Liver (tissue), 9 donors: Measurements from ENCODE around the gene PGBD5. TPM values are rescaled to one million over a fixed set of nuclear protein-coding genes. Genes with fewer than 3 reads are reported as not detected.

Experiments
- DNase-seq: peaks from one replicate; pipeline ENCODE4 v3.0.0-alpha.2; 2017; ENCODE audit warnings: low spot score
- H3K27ac ChIP-seq, 2 donors: one replicate each; pipeline ENCODE4 v1.7.0; 2013; ENCODE audit warnings: inconsistent platforms in 2 of 2, low read length in 2 of 2, control low read depth in 1 of 2, low read depth in 1 of 2, mild to moderate bottlenecking in 1 of 2
- H3K27me3 ChIP-seq, 4 donors: one replicate each; pipeline versions ENCODE4 v1.6.1 to v1.7.0; 2013; ENCODE audit warnings: low read length in 3 of 4, inconsistent platforms in 1 of 4, mild to moderate bottlenecking in 1 of 4, moderate library complexity in 1 of 4; ENCODE audit not compliant: control insufficient read depth in 4 of 4, insufficient read depth in 4 of 4
- H3K36me3 ChIP-seq, 4 donors: one replicate each; pipeline versions ENCODE4 v1.6.1 to v1.7.0; 2013; ENCODE audit warnings: low read length in 3 of 4, mild to moderate bottlenecking in 3 of 4, low read depth in 1 of 4, moderate library complexity in 1 of 4; ENCODE audit not compliant: control insufficient read depth in 4 of 4, insufficient read depth in 3 of 4
- H3K4me1 ChIP-seq, 4 donors: one replicate each; pipeline versions ENCODE4 v1.6.1 to v1.7.0; 2013; ENCODE audit warnings: low read length in 3 of 4, mild to moderate bottlenecking in 3 of 4, moderate library complexity in 1 of 4; ENCODE audit not compliant: control insufficient read depth in 4 of 4, insufficient read depth in 4 of 4
- H3K4me3 ChIP-seq, 3 donors: one replicate each; pipeline versions ENCODE4 v1.6.1 to v1.7.0; 2013; ENCODE audit warnings: low read length in 3 of 3, control low read depth in 1 of 3, low read depth in 1 of 3, mild to moderate bottlenecking in 1 of 3
- H3K9ac ChIP-seq, 2 donors: one replicate each; pipeline ENCODE4 v1.7.0; 2013; ENCODE audit warnings: low read length in 2 of 2, mild to moderate bottlenecking in 2 of 2, moderate library complexity in 2 of 2, control low read depth in 1 of 2, low read depth in 1 of 2
- H3K9me3 ChIP-seq, 4 donors: one replicate each; pipeline versions ENCODE4 v1.6.1 to v1.7.0; 2013; ENCODE audit warnings: low read length in 3 of 4; ENCODE audit not compliant: control insufficient read depth in 4 of 4
- EGR1 ChIP-seq, 2 donors: IDR thresholded peaks; 2 replicates each; pipeline ENCODE4 v1.6.1; 2016 to 2018; ENCODE audit warnings: antibody characterized with exemption in 2 of 2, low read depth in 2 of 2
- FOXA1 ChIP-seq: IDR thresholded peaks from 2 replicates; pipeline ENCODE4 v1.6.1; 2016; ENCODE audit warnings: antibody characterized with exemption
- FOXA2 ChIP-seq: IDR thresholded peaks from 2 replicates; pipeline ENCODE4 v1.6.1; 2016; ENCODE audit warnings: antibody characterized with exemption
- HNF4A ChIP-seq, 2 donors: conservative IDR thresholded peaks; 2 replicates each; pipeline ENCODE4 v1.6.1; 2016; ENCODE audit warnings: antibody characterized with exemption in 2 of 2, mild to moderate bottlenecking in 2 of 2
- HNF4G ChIP-seq: IDR thresholded peaks from 2 replicates; pipeline ENCODE4 v1.6.1; 2016; ENCODE audit warnings: antibody characterized with exemption
- JUND ChIP-seq, 2 donors: IDR thresholded peaks; 2 replicates each; pipeline ENCODE4 v1.6.1; 2016; ENCODE audit warnings: antibody characterized with exemption in 2 of 2
- NR2F2 ChIP-seq: IDR thresholded peaks from 2 replicates; pipeline ENCODE4 v1.6.1; 2016; ENCODE audit warnings: antibody characterized with exemption
- RAD21 ChIP-seq, 2 donors: IDR thresholded peaks; 2 replicates each; pipeline ENCODE4 v1.6.1; 2016; ENCODE audit warnings: antibody characterized with exemption in 2 of 2, mild to moderate bottlenecking in 2 of 2
- RXRA ChIP-seq, 2 donors: IDR thresholded peaks; 2 replicates each; pipeline ENCODE4 v1.6.1; 2017 to 2018; ENCODE audit warnings: antibody characterized with exemption in 2 of 2, mild to moderate bottlenecking in 1 of 2
- TAF1 ChIP-seq: conservative IDR thresholded peaks from 2 replicates; pipeline ENCODE4 v1.6.1; 2016; ENCODE audit warnings: antibody characterized with exemption, mild to moderate bottlenecking
- YY1 ChIP-seq: IDR thresholded peaks from 2 replicates; pipeline ENCODE4 v1.6.1; 2016; ENCODE audit warnings: antibody characterized with exemption, mild to moderate bottlenecking
- WGBS: extraction: QIAGEN DNeasy Blood & Tissue Kit; methylation state at CpG from one replicate; pipeline ENCODE4 v1.1.7; 2013; 5-methylcytosine and 5-hydroxymethylcytosine counted together
- polyA plus RNA-seq, 2 donors: library from polyadenylated mRNA; stranded (reverse) in 1 of 2; unstranded in 1 of 2; fragments of 200-250 nt in 1 of 2; fragments of >200 nt in 1 of 2; fragmentation: Nextera tagmentation in 1 of 2; extraction: Ambion mirVana in 1 of 2; gene quantifications; one replicate each; pipeline versions ENCODE4 v1.2.1 to v1.2.3, GENCODE V29; 2013 to 2015
- total RNA-seq, 2 donors: library from RNA; depleted of rRNA; stranded (reverse); fragments of >200 nt; gene quantifications; one replicate each; pipeline ENCODE4 v1.2.3, GENCODE V29; 2014
- TF ChIP-seq, protein P1 (sequence below): IDR thresholded peaks from 2 replicates; pipeline ENCODE4 v1.6.1; 2016; ENCODE audit warnings: antibody characterized with exemption
- TF ChIP-seq, protein P2 (sequence below): IDR thresholded peaks from 2 replicates; pipeline ENCODE4 v1.6.1; 2016; ENCODE audit warnings: antibody characterized with exemption
- TF ChIP-seq, protein P3 (sequence below): IDR thresholded peaks from 2 replicates; pipeline ENCODE4 v1.6.1; 2016; ENCODE audit warnings: antibody characterized with exemption
- TF ChIP-seq, protein P4 (sequence below): IDR thresholded peaks from 2 replicates; pipeline ENCODE4 v1.6.1; 2016; ENCODE audit warnings: antibody characterized with exemption, mild to moderate bottlenecking
- donor health status: healthy.
- donor health status: healthy.
- donor health status: healthy.
- donor health status: healthy.
- donor health status: healthy.

PGBD5 gene
- total and polyA plus RNA-seq, 4 donors: 0.88 to 5.4 (median 2.7) TPM

DNA sequence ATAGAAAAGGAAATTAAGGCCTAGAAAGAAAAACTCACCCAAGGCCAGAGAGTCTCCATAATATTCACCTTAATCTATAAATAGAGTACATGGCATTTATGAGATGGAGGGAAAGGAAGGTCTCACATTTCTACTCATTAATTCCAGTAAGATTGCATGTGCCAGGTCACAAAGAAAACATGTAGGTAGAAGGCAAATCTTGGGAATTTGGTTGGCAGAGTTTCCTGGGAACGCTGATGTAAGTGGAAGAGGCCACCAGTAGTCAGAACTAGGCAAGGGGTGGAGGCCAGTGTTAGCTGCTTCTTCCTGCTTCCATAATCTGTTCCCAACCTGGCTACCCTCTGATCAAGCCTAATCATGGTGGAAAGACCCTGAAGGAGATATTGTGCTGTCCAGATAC is 29.2 kb upstream of the PGBD5 start:
- DNase-seq: no peak
- no peaks in the 10 kb centered on the region for H3K4me1 ChIP-seq
- H3K9ac ChIP-seq: no peak overlapping the region
- no peak overlapping the region for H3K4me3 ChIP-seq
- no peaks in the 10 kb centered on the region for H3K9me3 ChIP-seq
- no peak overlapping the region for H3K27ac ChIP-seq
- H3K27me3 ChIP-seq: no peaks in the 10 kb centered on the region
- H3K36me3 ChIP-seq: no peaks in the 10 kb centered on the region
- 84% methylated on average over 1 of the region's 1 CpG for whole genome bisulfite sequencing
- TF ChIP-seq, protein P1, sequence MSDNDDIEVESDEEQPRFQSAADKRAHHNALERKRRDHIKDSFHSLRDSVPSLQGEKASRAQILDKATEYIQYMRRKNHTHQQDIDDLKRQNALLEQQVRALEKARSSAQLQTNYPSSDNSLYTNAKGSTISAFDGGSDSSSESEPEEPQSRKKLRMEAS: no peak
- TF ChIP-seq HNF4A (conservative IDR thresholded peaks at IDR 0.05): no peak
- no peak for TF ChIP-seq FOXA1
- no peak for TF ChIP-seq RXRA (IDR thresholded peaks at IDR 0.05)
- no peak for TF ChIP-seq YY1
- no peak for TF ChIP-seq RAD21 (IDR thresholded peaks at IDR 0.05)
- TF ChIP-seq FOXA2: no peak
- TF ChIP-seq NR2F2: no peak
- TF ChIP-seq, protein P2, sequence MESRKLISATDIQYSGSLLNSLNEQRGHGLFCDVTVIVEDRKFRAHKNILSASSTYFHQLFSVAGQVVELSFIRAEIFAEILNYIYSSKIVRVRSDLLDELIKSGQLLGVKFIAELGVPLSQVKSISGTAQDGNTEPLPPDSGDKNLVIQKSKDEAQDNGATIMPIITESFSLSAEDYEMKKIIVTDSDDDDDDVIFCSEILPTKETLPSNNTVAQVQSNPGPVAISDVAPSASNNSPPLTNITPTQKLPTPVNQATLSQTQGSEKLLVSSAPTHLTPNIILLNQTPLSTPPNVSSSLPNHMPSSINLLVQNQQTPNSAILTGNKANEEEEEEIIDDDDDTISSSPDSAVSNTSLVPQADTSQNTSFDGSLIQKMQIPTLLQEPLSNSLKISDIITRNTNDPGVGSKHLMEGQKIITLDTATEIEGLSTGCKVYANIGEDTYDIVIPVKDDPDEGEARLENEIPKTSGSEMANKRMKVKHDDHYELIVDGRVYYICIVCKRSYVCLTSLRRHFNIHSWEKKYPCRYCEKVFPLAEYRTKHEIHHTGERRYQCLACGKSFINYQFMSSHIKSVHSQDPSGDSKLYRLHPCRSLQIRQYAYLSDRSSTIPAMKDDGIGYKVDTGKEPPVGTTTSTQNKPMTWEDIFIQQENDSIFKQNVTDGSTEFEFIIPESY: no peak
- TF ChIP-seq, protein P3, sequence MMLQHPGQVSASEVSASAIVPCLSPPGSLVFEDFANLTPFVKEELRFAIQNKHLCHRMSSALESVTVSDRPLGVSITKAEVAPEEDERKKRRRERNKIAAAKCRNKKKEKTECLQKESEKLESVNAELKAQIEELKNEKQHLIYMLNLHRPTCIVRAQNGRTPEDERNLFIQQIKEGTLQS: no peak
- no peak for TF ChIP-seq TAF1
- no peak for TF ChIP-seq EGR1 (IDR thresholded peaks at IDR 0.05; ENCODE audit: low read depth in 2 of 2)

DNA sequence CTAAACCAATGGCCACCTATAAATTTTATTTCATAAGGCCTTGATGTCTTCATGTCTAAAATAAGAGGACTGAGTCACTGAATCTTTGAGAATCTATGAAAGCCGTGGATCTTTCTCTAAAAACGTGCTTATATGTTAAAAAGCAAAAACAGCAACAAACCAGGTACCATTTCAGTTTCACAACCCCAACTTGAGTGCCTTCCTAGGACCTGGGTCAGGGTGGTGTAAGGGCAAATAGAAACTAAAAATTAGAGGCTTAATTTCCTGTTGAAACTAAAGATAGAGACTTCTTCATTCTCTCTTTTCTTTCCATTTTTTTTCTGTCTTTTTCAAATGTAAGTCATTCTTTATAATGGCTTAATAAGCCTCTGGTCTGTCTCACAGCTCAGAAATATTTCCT is 27.2 kb upstream of the PGBD5 start:
- no peaks in the 10 kb centered on the region for H3K36me3 ChIP-seq
- H3K27ac ChIP-seq: no peak overlapping the region
- no peak for DNase-seq
- H3K27me3 ChIP-seq: no peaks in the 10 kb centered on the region
- no peaks in the 10 kb centered on the region for H3K4me1 ChIP-seq
- WGBS: 80% methylated on average over 2 of the region's 2 CpGs
- H3K4me3 ChIP-seq: no peak overlapping the region
- H3K9me3 ChIP-seq: no peaks in the 10 kb centered on the region
- TF ChIP-seq, protein P4, sequence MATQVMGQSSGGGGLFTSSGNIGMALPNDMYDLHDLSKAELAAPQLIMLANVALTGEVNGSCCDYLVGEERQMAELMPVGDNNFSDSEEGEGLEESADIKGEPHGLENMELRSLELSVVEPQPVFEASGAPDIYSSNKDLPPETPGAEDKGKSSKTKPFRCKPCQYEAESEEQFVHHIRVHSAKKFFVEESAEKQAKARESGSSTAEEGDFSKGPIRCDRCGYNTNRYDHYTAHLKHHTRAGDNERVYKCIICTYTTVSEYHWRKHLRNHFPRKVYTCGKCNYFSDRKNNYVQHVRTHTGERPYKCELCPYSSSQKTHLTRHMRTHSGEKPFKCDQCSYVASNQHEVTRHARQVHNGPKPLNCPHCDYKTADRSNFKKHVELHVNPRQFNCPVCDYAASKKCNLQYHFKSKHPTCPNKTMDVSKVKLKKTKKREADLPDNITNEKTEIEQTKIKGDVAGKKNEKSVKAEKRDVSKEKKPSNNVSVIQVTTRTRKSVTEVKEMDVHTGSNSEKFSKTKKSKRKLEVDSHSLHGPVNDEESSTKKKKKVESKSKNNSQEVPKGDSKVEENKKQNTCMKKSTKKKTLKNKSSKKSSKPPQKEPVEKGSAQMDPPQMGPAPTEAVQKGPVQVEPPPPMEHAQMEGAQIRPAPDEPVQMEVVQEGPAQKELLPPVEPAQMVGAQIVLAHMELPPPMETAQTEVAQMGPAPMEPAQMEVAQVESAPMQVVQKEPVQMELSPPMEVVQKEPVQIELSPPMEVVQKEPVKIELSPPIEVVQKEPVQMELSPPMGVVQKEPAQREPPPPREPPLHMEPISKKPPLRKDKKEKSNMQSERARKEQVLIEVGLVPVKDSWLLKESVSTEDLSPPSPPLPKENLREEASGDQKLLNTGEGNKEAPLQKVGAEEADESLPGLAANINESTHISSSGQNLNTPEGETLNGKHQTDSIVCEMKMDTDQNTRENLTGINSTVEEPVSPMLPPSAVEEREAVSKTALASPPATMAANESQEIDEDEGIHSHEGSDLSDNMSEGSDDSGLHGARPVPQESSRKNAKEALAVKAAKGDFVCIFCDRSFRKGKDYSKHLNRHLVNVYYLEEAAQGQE: no peak
- TF ChIP-seq FOXA1 (no peak), HNF4G (no peak), EGR1 (IDR thresholded peaks at IDR 0.05; ENCODE audit: low read depth in 2 of 2) (no peak), FOXA2 (no peak), JUND (IDR thresholded peaks at IDR 0.05) (no peak)
- TF ChIP-seq, protein P1: no peak
- TF ChIP-seq, protein P2: no peak
- no peak overlapping the region for H3K9ac ChIP-seq
